ENCODE measurements around the gene TBC1D1.

GRCh38 chr4:37893164-37893563 lies 2.3 kb downstream of the TBC1D1 start:
- no peak for TF ChIP-seq CTCF (IDR thresholded peaks at IDR 0.05 in 4 of 5, conservative IDR thresholded peaks at IDR 0.05 in 1 of 5)
- no peak for TF ChIP-seq POLR2A (IDR thresholded peaks at IDR 0.05)
